Natural killer cell (primary cell): ENCODE results near the gene DIO3. TPM values are rescaled to one million over a fixed set of nuclear protein-coding genes. Genes with fewer than 3 reads are reported as not detected.

Source experiments
- ATAC-seq, 3 donors: fragments of 150-1000 bp in 2 of 3; fragments of 200-7000 bp in 1 of 3; cut with Tn5 transposase; 1 replicate in 1 of 3; 2 replicates in 2 of 3; pipeline ENCODE4 v1.10.0; 2021; ENCODE audit warnings: mild to moderate bottlenecking in 2 of 3, moderate library complexity in 2 of 3
- DNase-seq, 2 donors: peaks; one replicate each; pipeline versions ENCODE4 v3.0.0 to v3.0.0-alpha.2; 2013 to 2021; ENCODE audit warnings: mixed read lengths in 1 of 2
- H3K27ac ChIP-seq: one replicate; pipeline ENCODE4 v1.5.1; 2013; ENCODE audit warnings: mild to moderate bottlenecking, low read length
- H3K27me3 ChIP-seq: one replicate; pipeline ENCODE4 v1.6.1; 2013; ENCODE audit warnings: low read length; ENCODE audit not compliant: control insufficient read depth, insufficient read depth
- H3K36me3 ChIP-seq: one replicate; pipeline ENCODE4 v1.6.1; 2013; ENCODE audit warnings: low read length; ENCODE audit not compliant: control insufficient read depth, insufficient read depth
- H3K4me1 ChIP-seq: one replicate; pipeline ENCODE4 v1.6.1; 2013; ENCODE audit warnings: low read length; ENCODE audit not compliant: control insufficient read depth, insufficient read depth
- H3K4me3 ChIP-seq: one replicate; pipeline ENCODE4 v1.5.1; 2013; ENCODE audit warnings: low read length
- H3K9me3 ChIP-seq: one replicate; pipeline ENCODE4 v1.6.1; 2013; ENCODE audit warnings: low read length; ENCODE audit not compliant: control insufficient read depth, insufficient read depth
- H3K27ac Mint-ChIP-seq, 2 donors: one replicate each; pipeline ENCODE4 v1.8.0; 2022; ENCODE audit warnings: mild to moderate bottlenecking in 2 of 2, mixed read lengths in 2 of 2, moderate library complexity in 1 of 2
- H3K27me3 Mint-ChIP-seq, 2 donors: one replicate each; pipeline ENCODE4 v1.8.0; 2022; ENCODE audit warnings: low read depth in 2 of 2, mixed read lengths in 2 of 2
- H3K36me3 Mint-ChIP-seq: one replicate; pipeline ENCODE4 v1.8.0; 2022; ENCODE audit warnings: mixed read lengths
- H3K4me1 Mint-ChIP-seq, 2 donors: one replicate each; pipeline ENCODE4 v1.8.0; 2022; ENCODE audit warnings: mixed read lengths in 2 of 2
- H3K4me3 Mint-ChIP-seq: one replicate; pipeline ENCODE4 v1.8.0; 2022; ENCODE audit warnings: mild to moderate bottlenecking, moderate library complexity, mixed read lengths
- H3K9me3 Mint-ChIP-seq, 2 donors: one replicate each; pipeline ENCODE4 v1.8.0; 2022; ENCODE audit warnings: mixed read lengths in 2 of 2
- WGBS: methylation state at CpG from one replicate; pipeline ENCODE4 v1.1.7; 2013; ENCODE audit warnings: missing lambda C conversion rate; ENCODE audit not compliant: insufficient coverage; 5-methylcytosine and 5-hydroxymethylcytosine counted together
- intact Hi-C: fragments of 100-400 bp; cut with micrococcal nuclease; formaldehyde crosslinking; loops from one replicate; pipeline ENCODE4 v1.14.2; 2022
- total RNA-seq, 4 donors: library from RNA; stranded (reverse); fragments of 120-200 nt in 1 of 4; gene quantifications; one replicate each; pipeline versions ENCODE4 v1.2.3 to v1.2.4, GENCODE V29; 2013 to 2022
- TF ChIP-seq, protein P1 (sequence below): fragments of 200-600 bp; IDR thresholded peaks from one replicate; pipeline ENCODE4 v1.8.0; 2022; ENCODE audit warnings: antibody characterized with exemption

The DIO3 gene
- total RNA-seq, 3 donors from 2014 or later (not counting 1 experiment from before 2014, with no cell fraction given), result not detected

DNA sequence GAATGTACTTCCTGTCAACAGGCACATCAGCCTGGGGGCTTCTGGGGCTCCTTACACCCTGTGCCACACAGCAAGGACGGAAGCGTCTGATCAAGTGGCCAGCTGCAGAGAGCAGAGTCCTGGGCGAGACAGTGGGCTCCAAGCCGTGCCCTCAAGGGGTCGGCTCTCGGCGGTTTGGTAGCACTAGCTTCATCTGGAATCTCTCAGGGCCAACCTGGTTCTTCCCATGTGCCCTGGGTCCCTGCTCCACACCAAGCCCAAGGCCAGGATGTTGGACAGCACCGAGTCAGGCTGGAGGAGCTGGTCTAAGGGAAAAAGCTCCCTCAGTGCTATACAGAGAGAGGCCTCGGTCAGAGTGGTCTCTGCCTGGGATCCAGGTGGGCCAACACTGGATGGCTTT lies 20.5 kb downstream of the DIO3 start:
- intact Hi-C loops, result no loop called here
- no peak overlapping the region for H3K27ac Mint-ChIP-seq
- no peak overlapping the region for H3K4me3 Mint-ChIP-seq

DNA sequence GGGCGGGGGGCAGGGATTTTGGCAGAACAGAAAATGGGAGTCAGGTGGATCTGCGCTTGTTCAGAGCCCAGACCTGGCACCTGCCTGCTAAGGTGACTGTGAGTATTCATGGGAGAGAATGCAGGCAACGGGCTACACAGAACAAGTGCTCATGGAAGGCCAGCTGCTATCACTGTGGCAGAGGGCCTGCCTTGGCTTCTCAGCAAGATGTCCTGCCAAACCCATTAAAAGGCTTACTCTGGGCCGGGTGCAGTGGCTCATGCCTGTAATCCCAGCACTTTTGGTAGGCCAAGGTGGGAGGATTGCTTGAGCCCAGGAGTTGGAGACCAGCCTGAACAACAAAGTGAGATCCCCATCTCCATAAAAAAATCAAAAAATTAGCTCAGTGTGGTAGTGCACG lies 21.0 kb downstream of the DIO3 start:
- TF ChIP-seq, protein P1, sequence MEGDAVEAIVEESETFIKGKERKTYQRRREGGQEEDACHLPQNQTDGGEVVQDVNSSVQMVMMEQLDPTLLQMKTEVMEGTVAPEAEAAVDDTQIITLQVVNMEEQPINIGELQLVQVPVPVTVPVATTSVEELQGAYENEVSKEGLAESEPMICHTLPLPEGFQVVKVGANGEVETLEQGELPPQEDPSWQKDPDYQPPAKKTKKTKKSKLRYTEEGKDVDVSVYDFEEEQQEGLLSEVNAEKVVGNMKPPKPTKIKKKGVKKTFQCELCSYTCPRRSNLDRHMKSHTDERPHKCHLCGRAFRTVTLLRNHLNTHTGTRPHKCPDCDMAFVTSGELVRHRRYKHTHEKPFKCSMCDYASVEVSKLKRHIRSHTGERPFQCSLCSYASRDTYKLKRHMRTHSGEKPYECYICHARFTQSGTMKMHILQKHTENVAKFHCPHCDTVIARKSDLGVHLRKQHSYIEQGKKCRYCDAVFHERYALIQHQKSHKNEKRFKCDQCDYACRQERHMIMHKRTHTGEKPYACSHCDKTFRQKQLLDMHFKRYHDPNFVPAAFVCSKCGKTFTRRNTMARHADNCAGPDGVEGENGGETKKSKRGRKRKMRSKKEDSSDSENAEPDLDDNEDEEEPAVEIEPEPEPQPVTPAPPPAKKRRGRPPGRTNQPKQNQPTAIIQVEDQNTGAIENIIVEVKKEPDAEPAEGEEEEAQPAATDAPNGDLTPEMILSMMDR, result no peak

More for the DNA sequence above, 20.5 kb downstream of the DIO3 start:
- DNase-seq (no peak), ATAC-seq (no peak)
- Mint-ChIP-seq H3K36me3 (no peaks in the 10 kb centered on the region), H3K9me3 (no peaks in the 10 kb centered on the region), H3K27me3 (peaks cover 7 to 10% of the 10 kb centered on the region in 2 donors), H3K4me1 (no peaks in the 10 kb centered on the region)
- Histone ChIP-seq H3K27ac (no peak overlapping the region), H3K36me3 (no peaks in the 10 kb centered on the region), H3K4me1 (no peaks in the 10 kb centered on the region), H3K9me3 (no peaks in the 10 kb centered on the region), H3K4me3 (no peak overlapping the region), H3K27me3 (no peaks in the 10 kb centered on the region)
- WGBS, result 90% methylated on average over 9 of the region's 9 CpGs
- TF ChIP-seq, protein P1, result no peak

DNA sequence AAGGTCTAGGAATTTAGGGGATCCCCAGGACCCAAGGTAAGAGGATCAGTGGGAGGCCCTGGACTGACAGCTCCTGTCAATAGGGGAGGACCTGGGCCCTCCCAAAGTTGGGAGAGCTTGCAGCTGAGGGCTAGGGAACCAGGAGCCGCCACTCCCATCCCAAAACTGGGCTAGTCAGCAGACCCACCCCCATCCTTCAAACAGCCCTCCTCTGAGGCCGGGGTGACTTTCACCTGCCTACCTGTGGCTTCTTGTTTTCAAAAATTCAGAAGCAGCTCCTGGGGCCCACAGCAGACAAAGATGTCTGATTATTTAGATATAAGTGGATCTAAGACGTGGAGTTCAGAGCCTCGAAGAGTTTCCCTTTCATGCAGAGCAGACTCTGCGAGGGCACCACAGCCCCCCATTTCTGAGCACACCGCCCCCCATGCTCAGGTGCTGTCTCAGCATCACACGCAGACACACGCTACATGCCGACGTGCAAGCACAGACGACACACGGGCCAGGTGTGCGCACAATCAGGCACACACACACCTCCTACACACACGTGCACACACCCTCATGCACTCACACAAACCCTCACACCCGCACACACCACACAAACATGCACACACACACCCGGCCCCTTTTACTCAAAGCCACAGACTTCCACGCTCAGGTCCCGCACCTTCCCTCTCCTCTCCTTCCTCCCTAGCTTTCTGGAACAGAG lies 21.9 kb downstream of the DIO3 start:
- TF ChIP-seq, protein P1, result no peak
- DNase-seq (no peak), ATAC-seq (no peak)
- H3K36me3 Mint-ChIP-seq, result no peaks in the 10 kb centered on the region
- Histone ChIP-seq H3K36me3 (no peaks in the 10 kb centered on the region), H3K4me1 (no peaks in the 10 kb centered on the region), H3K27me3 (no peaks in the 10 kb centered on the region), H3K4me3 (no peak overlapping the region), H3K27ac (no peak overlapping the region), H3K9me3 (no peaks in the 10 kb centered on the region)
- no peaks in the 10 kb centered on the region for H3K9me3 Mint-ChIP-seq
- no peaks in the 10 kb centered on the region for H3K4me1 Mint-ChIP-seq
- WGBS, result 91% methylated on average over 18 of the region's 18 CpGs
- H3K27me3 Mint-ChIP-seq, result peaks cover 10% of the 10 kb centered on the region in 2 donors
- H3K27ac Mint-ChIP-seq, result no peak overlapping the region
- H3K4me3 Mint-ChIP-seq, result no peak overlapping the region
- intact Hi-C loops, result no loop called here

More for the DNA sequence above, 21.0 kb downstream of the DIO3 start:
- H3K4me1 ChIP-seq, result no peaks in the 10 kb centered on the region
- no peaks in the 10 kb centered on the region for H3K9me3 ChIP-seq
- WGBS, result 91% methylated on average over 5 of the region's 5 CpGs
- H3K9me3 Mint-ChIP-seq, result no peaks in the 10 kb centered on the region
- no peaks in the 10 kb centered on the region for H3K27me3 ChIP-seq
- ATAC-seq, result no peak
- intact Hi-C loops, result no loop called here
- no peak overlapping the region for H3K4me3 ChIP-seq
- H3K27ac ChIP-seq, result no peak overlapping the region
- H3K36me3 Mint-ChIP-seq, result no peaks in the 10 kb centered on the region
- DNase-seq, result no peak
- H3K27me3 Mint-ChIP-seq, result peaks cover 7 to 10% of the 10 kb centered on the region in 2 donors
- H3K4me1 Mint-ChIP-seq, result no peaks in the 10 kb centered on the region
- no peaks in the 10 kb centered on the region for H3K36me3 ChIP-seq
- no peak overlapping the region for H3K4me3 Mint-ChIP-seq
- H3K27ac Mint-ChIP-seq, result no peak overlapping the region

DNA sequence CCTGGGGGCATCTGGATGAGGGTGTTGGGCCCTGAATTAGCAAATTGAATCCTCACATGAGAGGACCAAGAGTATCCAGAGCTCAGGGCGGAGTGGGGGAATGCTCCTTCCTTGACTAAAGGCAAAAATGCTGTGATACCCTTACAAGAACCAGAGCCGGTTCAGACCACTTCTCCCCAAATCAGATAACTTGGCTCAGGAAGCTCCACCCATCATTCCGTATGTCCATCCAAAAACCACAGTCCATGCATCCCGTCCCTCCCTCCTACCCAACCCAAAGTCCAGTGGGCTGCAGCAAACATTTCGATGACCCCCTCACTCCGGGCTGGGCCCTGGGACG lies 22.4 kb downstream of the DIO3 start:
- no peaks in the 10 kb centered on the region for H3K36me3 Mint-ChIP-seq
- no peak overlapping the region for H3K27ac Mint-ChIP-seq
- no peaks in the 10 kb centered on the region for H3K9me3 Mint-ChIP-seq

More for the DNA sequence above, 22.4 kb downstream of the DIO3 start:
- no peak for DNase-seq
- H3K27me3 Mint-ChIP-seq, result peaks cover 10% of the 10 kb centered on the region in 2 donors
- intact Hi-C loops, result no loop called here
- no peaks in the 10 kb centered on the region for H3K4me1 ChIP-seq
- TF ChIP-seq, protein P1, result no peak
- WGBS, result 90% methylated on average over 7 of the region's 7 CpGs
- no peak overlapping the region for H3K4me3 Mint-ChIP-seq
- H3K4me1 Mint-ChIP-seq, result no peaks in the 10 kb centered on the region
- H3K4me3 ChIP-seq, result no peak overlapping the region
- H3K36me3 ChIP-seq, result no peaks in the 10 kb centered on the region
- H3K27me3 ChIP-seq, result no peaks in the 10 kb centered on the region
- no peak overlapping the region for H3K27ac ChIP-seq
- ATAC-seq, result no peak
- H3K9me3 ChIP-seq, result no peaks in the 10 kb centered on the region
